IMR-90 (cell line): ENCODE results near the gene AP4S1.

ENCODE experiments used
- BHLHE40 ChIP-seq: fragments of 150-350 bp; IDR thresholded peaks from 2 replicates; pipeline ENCODE4 v1.6.1; 2016; ENCODE audit warnings: mild to moderate bottlenecking, low read depth, low read length
- MAFK ChIP-seq: IDR thresholded peaks from 2 replicates; pipeline ENCODE4 v1.6.1; 2012; ENCODE audit warnings: low read depth, low read length, improper control_type of control experiment
- MXI1 ChIP-seq: IDR thresholded peaks from 2 replicates; pipeline ENCODE4 v1.6.1; 2012; ENCODE audit warnings: low read depth, mild to moderate bottlenecking, low read length, moderate library complexity, borderline replicate concordance
- POLR2A ChIP-seq: IDR thresholded peaks from 2 replicates; pipeline ENCODE4 v1.6.1; 2012; ENCODE audit warnings: mild to moderate bottlenecking, low read depth, low read length
- RAD21 ChIP-seq: IDR thresholded peaks from 2 replicates; pipeline ENCODE4 v1.6.1; 2012; ENCODE audit warnings: low read length, improper control_type of control experiment
- RFX5 ChIP-seq: IDR thresholded peaks from 2 replicates; pipeline ENCODE4 v1.8.0; 2012; ENCODE audit warnings: low read depth, mild to moderate bottlenecking, low read length, moderate library complexity
- SMC3 ChIP-seq: fragments of 150-350 bp; IDR thresholded peaks from 2 replicates; pipeline ENCODE4 v1.6.1; 2016; ENCODE audit warnings: low read depth, mild to moderate bottlenecking, antibody characterized with exemption, low read length, moderate library complexity
- TF ChIP-seq, protein P1 (sequence below): conservative IDR thresholded peaks from 2 replicates; pipeline ENCODE4 v1.5.1; 2012; ENCODE audit warnings: mild to moderate bottlenecking, low read depth, low read length, improper control_type of control experiment
- TF ChIP-seq, protein P2 (sequence below): fragments of 150-350 bp; IDR thresholded peaks from 2 replicates; pipeline ENCODE4 v1.6.1; 2017; ENCODE audit warnings: mild to moderate bottlenecking, antibody characterized with exemption, low read length, low read depth
- TF ChIP-seq, protein P3 (sequence below): fragments of 150-350 bp; IDR thresholded peaks from 2 replicates; pipeline ENCODE4 v1.6.1; 2016; ENCODE audit warnings: low read depth, mild to moderate bottlenecking, low read length, moderate library complexity, borderline replicate concordance

DNA sequence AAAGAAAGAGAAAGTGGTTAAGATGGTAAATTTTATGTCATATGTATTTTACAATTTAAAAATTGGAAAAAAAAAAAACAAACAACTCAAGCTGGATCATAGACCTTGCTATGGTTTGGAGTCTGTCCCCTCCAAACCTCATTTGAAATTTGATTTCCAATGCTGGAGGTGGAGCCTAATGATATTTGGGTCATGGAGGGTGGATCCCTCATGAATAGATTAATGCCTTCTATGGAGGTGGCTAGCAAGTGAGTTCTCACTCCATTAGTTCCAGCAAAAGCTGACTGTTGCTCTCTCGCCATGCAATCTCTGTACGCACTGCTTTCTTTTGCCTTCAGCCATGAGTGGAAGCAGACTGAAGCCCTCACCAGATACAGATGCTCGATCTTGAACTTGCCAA lies 22.2 kb upstream of the AP4S1 start:
- TF ChIP-seq POLR2A (no peak), RAD21 (no peak), BHLHE40 (no peak), MXI1 (no peak), SMC3 (no peak), MAFK (no peak), RFX5 (no peak)
- TF ChIP-seq, protein P1, sequence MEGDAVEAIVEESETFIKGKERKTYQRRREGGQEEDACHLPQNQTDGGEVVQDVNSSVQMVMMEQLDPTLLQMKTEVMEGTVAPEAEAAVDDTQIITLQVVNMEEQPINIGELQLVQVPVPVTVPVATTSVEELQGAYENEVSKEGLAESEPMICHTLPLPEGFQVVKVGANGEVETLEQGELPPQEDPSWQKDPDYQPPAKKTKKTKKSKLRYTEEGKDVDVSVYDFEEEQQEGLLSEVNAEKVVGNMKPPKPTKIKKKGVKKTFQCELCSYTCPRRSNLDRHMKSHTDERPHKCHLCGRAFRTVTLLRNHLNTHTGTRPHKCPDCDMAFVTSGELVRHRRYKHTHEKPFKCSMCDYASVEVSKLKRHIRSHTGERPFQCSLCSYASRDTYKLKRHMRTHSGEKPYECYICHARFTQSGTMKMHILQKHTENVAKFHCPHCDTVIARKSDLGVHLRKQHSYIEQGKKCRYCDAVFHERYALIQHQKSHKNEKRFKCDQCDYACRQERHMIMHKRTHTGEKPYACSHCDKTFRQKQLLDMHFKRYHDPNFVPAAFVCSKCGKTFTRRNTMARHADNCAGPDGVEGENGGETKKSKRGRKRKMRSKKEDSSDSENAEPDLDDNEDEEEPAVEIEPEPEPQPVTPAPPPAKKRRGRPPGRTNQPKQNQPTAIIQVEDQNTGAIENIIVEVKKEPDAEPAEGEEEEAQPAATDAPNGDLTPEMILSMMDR = no peak
- TF ChIP-seq, protein P2, sequence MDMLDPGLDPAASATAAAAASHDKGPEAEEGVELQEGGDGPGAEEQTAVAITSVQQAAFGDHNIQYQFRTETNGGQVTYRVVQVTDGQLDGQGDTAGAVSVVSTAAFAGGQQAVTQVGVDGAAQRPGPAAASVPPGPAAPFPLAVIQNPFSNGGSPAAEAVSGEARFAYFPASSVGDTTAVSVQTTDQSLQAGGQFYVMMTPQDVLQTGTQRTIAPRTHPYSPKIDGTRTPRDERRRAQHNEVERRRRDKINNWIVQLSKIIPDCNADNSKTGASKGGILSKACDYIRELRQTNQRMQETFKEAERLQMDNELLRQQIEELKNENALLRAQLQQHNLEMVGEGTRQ = no peak
- TF ChIP-seq, protein P3, sequence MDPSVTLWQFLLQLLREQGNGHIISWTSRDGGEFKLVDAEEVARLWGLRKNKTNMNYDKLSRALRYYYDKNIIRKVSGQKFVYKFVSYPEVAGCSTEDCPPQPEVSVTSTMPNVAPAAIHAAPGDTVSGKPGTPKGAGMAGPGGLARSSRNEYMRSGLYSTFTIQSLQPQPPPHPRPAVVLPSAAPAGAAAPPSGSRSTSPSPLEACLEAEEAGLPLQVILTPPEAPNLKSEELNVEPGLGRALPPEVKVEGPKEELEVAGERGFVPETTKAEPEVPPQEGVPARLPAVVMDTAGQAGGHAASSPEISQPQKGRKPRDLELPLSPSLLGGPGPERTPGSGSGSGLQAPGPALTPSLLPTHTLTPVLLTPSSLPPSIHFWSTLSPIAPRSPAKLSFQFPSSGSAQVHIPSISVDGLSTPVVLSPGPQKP = no peak
